Measurements from ENCODE around the gene PTGER2.

DNA sequence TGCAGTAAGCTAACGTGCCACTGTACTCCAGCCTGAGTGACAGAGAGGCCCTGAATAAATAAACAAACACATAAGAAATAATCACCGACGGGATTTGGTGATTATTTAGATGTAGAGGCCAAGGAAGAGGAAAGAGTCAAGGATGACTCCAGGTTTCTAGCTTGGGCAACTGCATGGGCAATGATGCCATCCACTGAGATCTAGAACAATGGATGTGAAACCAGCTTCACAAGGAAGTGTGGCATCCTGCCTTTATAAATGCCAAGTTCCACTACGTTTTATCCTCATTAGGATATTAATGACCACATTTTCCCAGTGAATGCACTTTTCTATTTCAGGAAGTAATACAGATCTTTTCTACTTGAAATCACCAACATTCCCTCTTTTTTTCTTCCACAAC lies 10.9 kb upstream of the PTGER2 start:
- TF ChIP-seq, protein P1, sequence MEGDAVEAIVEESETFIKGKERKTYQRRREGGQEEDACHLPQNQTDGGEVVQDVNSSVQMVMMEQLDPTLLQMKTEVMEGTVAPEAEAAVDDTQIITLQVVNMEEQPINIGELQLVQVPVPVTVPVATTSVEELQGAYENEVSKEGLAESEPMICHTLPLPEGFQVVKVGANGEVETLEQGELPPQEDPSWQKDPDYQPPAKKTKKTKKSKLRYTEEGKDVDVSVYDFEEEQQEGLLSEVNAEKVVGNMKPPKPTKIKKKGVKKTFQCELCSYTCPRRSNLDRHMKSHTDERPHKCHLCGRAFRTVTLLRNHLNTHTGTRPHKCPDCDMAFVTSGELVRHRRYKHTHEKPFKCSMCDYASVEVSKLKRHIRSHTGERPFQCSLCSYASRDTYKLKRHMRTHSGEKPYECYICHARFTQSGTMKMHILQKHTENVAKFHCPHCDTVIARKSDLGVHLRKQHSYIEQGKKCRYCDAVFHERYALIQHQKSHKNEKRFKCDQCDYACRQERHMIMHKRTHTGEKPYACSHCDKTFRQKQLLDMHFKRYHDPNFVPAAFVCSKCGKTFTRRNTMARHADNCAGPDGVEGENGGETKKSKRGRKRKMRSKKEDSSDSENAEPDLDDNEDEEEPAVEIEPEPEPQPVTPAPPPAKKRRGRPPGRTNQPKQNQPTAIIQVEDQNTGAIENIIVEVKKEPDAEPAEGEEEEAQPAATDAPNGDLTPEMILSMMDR (IDR thresholded peaks at IDR 0.05) = no peak
- TF ChIP-seq, protein P2, sequence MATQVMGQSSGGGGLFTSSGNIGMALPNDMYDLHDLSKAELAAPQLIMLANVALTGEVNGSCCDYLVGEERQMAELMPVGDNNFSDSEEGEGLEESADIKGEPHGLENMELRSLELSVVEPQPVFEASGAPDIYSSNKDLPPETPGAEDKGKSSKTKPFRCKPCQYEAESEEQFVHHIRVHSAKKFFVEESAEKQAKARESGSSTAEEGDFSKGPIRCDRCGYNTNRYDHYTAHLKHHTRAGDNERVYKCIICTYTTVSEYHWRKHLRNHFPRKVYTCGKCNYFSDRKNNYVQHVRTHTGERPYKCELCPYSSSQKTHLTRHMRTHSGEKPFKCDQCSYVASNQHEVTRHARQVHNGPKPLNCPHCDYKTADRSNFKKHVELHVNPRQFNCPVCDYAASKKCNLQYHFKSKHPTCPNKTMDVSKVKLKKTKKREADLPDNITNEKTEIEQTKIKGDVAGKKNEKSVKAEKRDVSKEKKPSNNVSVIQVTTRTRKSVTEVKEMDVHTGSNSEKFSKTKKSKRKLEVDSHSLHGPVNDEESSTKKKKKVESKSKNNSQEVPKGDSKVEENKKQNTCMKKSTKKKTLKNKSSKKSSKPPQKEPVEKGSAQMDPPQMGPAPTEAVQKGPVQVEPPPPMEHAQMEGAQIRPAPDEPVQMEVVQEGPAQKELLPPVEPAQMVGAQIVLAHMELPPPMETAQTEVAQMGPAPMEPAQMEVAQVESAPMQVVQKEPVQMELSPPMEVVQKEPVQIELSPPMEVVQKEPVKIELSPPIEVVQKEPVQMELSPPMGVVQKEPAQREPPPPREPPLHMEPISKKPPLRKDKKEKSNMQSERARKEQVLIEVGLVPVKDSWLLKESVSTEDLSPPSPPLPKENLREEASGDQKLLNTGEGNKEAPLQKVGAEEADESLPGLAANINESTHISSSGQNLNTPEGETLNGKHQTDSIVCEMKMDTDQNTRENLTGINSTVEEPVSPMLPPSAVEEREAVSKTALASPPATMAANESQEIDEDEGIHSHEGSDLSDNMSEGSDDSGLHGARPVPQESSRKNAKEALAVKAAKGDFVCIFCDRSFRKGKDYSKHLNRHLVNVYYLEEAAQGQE (IDR thresholded peaks at IDR 0.05; ENCODE audit: insufficient read depth in 1 of 2, low read depth in 2 of 2, low read length in 1 of 2) = no peak
